GM10248 (cell line): ENCODE data around the gene WDR1.

Experiments used
- CTCF ChIA-PET: fragments of 300-600 bp; sonication (Branson Sonifier 250); formaldehyde crosslinking; extraction: SDS; loops from one replicate; lab custom pipeline; 2021; ENCODE audit warnings: antibody characterized with exemption; lab: Yijun Ruan, JAX
- POLR2A ChIA-PET: fragments of 350-650 bp; sonication (Branson Sonifier 250); formaldehyde crosslinking; extraction: SDS; loops from one replicate; lab custom pipeline; 2020; ENCODE audit warnings: antibody characterized with exemption; lab: Yijun Ruan, JAX
- DNase-seq: peaks from one replicate; pipeline ENCODE4 v3.0.0; 2012; ENCODE audit errors: extremely low spot score
- CTCF ChIP-seq: IDR thresholded peaks from 2 replicates; pipeline ENCODE4 v1.5.1; 2012; ENCODE audit warnings: mild to moderate bottlenecking, low read depth; ENCODE audit errors: extremely low read depth, missing control alignments, control extremely low read depth

The WDR1 gene

GRCh38 chr4:10104211-10104990 is 12.2 kb downstream of the WDR1 start:
- peak; percentile 48 for DNase-seq
- POLR2A ChIA-PET, result interaction anchor here (8.2 kb wide), 1 partner anchor 14 kb away, joined by 69 read pairs; the partner anchor contains the start of gene WDR1
- CTCF ChIA-PET, result no interaction called here
- TF ChIP-seq CTCF, result no peak

- ChIA-PET POLR2A (interaction anchor here (0.7 to 8.2 kb wide), 2 partner anchors 10 to 16 kb away, joined by 3 to 69 read pairs; partner anchors contain the start of gene WDR1), CTCF (no interaction called here)
- no peak for TF ChIP-seq CTCF
- no peak for DNase-seq
Measured at GRCh38 chr4:10102474-10103332, 13.9 kb downstream of the WDR1 start.

GRCh38 chr4:10101671-10102473 is 14.7 kb downstream of the WDR1 start:
- no peak for DNase-seq
- no peak for TF ChIP-seq CTCF
- ChIA-PET CTCF (no interaction called here), POLR2A (interaction anchor here (8.2 kb wide), 1 partner anchor 16 kb away, joined by 69 read pairs; the partner anchor contains the start of gene WDR1)

GRCh38 chr4:10100734-10101216 is 15.8 kb downstream of the WDR1 start:
- DNase-seq, result no peak

More at GRCh38 chr4:10100734-10101216, 15.8 kb downstream of the WDR1 start:
- TF ChIP-seq CTCF, result no peak
- CTCF ChIA-PET, result interaction anchor here (1.8 kb wide), 1 partner anchor 8 kb away, joined by 5 read pairs; no protein-coding TSS in a partner anchor
- POLR2A ChIA-PET, result no interaction called here
